GM21390 (cell line): ENCODE data around the gene BMS1.

Experiments used
- ATAC-seq: cut with Tn5 transposase; IDR thresholded peaks from one replicate; pipeline ENCODE4 v1.9.1; 2021; ENCODE audit not compliant: unreplicated experiment

Gene BMS1

GRCh38 chr10:42882597-42882996 lies 100.0 kb downstream of the BMS1 start:
- ATAC-seq = no peak
